Measurements from ENCODE around the gene TFRC. TPM values are rescaled to one million over a fixed set of nuclear protein-coding genes. Genes with fewer than 3 reads are reported as not detected.

The TFRC gene
- total RNA-seq: 100 to 1,000 TPM in 1 of 2 donors, 10 to 100 TPM in 1; 91.4 to 159 TPM
- 10 to 100 TPM; 60.8 to 75.3 TPM for polyA plus RNA-seq (ENCODE audit: insufficient read length in 2 of 2)
- long read RNA-seq, donor 1, full-length matches to known transcripts: 6 of 6 reads
- long read RNA-seq, donor 1, partial matches to known transcripts: 0 of 6 reads
- long read RNA-seq, donor 1, other reads (novel, unspliced or antisense): 0 of 6 reads
- long read RNA-seq, donor 2, full-length matches to known transcripts: 8 of 8 reads
- long read RNA-seq, donor 2, partial matches to known transcripts: 0 of 8 reads
- long read RNA-seq, donor 2, other reads (novel, unspliced or antisense): 0 of 8 reads
- long read RNA-seq, donor 3, full-length matches to known transcripts: 2 of 2 reads
- long read RNA-seq, donor 3, partial matches to known transcripts: 0 of 2 reads
- long read RNA-seq, donor 3, other reads (novel, unspliced or antisense): 0 of 2 reads
- long read RNA-seq, donor 4, full-length matches to known transcripts: 2 of 7 reads
- long read RNA-seq, donor 4, partial matches to known transcripts: 5 of 7 reads
- long read RNA-seq, donor 4, other reads (novel, unspliced or antisense): 0 of 7 reads

- peaks cover 15% of the 10 kb centered on the region for H3K4me1 ChIP-seq (ENCODE audit: control insufficient read depth, insufficient read depth, low read length)
- no peaks in the 10 kb centered on the region for H3K9me3 ChIP-seq (ENCODE audit: control insufficient read depth, insufficient read depth, low read length)
- H3K27ac ChIP-seq (ENCODE audit: low read depth, low read length): peak within 1 kb of the TSS; percentile 93
- no peaks in the 10 kb centered on the region for H3K36me3 ChIP-seq (ENCODE audit: control insufficient read depth, insufficient read depth, low read length)
- peak within 1 kb of the TSS; percentile 68 for H3K4me3 ChIP-seq (ENCODE audit: low read depth, low read length)
- DNase-seq (ENCODE audit: low read depth in 4 of 6, low spot score in 6 of 6): peak; percentile 90 to 99 (median 94)
- WGBS (ENCODE audit: insufficient coverage): 0% methylated on average over 67 of the region's 67 CpGs
- no peaks in the 10 kb centered on the region for H3K27me3 ChIP-seq (ENCODE audit: control insufficient read depth, insufficient read depth, low read length)
These were observed at the start of gene TFRC for GRCh38 chr3:196081834-196082618. TSS of gene TFRC (minus strand) at chr3:196082090. CDS start at chr3:196077099, 4,991 bp downstream.

DNA sequence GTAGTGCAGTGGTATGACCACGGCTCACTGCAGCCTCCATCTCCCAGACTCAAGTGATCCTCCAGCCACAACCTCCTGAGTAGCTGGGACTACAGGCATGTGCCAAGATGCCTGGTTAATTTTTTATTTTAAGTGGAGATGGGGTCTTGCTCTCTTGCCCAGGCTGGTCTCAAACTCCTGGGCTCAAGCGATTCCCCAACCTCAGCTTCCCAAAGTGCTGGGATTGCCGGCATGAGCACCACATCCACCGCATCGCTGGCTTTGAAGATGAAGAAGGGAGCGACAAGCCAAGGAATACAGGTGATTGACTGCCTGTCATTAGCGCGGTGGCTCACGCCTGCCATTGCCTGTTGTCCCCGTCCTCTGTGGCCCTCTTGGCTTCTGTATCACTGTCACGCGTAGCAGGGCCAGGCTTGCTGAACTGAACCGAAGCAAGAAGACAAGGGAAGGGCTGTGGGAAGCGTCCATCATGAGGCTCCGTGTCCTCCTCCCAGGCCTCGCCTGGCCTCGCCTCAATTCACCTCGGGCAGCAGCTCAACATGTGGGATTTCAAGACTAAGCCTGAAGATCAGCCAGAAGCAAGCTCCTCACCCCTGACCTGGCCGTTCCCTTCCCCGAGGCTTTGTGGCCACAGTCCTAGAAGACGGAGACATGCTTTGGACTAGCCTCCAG is 46.4 kb upstream of the TFRC start:
- no peaks in the 10 kb centered on the region for H3K27me3 ChIP-seq (ENCODE audit: control insufficient read depth, insufficient read depth, low read length)
- no peaks in the 10 kb centered on the region for H3K36me3 ChIP-seq (ENCODE audit: control insufficient read depth, insufficient read depth, low read length)
- H3K27ac ChIP-seq (ENCODE audit: low read depth, low read length): no peak overlapping the region
- no peaks in the 10 kb centered on the region for H3K4me1 ChIP-seq (ENCODE audit: control insufficient read depth, insufficient read depth, low read length)
- no peaks in the 10 kb centered on the region for H3K9me3 ChIP-seq (ENCODE audit: control insufficient read depth, insufficient read depth, low read length)
- 89% methylated on average over 20 of the region's 21 CpGs for WGBS (ENCODE audit: insufficient coverage)
- no peak for DNase-seq (ENCODE audit: low read depth in 4 of 6, low spot score in 6 of 6)
- no peak overlapping the region for H3K4me3 ChIP-seq (ENCODE audit: low read depth, low read length)

- 54% methylated on average over 12 of the region's 12 CpGs for WGBS (ENCODE audit: insufficient coverage)
- H3K4me1 ChIP-seq (ENCODE audit: control insufficient read depth, insufficient read depth, low read length): no peaks in the 10 kb centered on the region
- H3K36me3 ChIP-seq (ENCODE audit: control insufficient read depth, insufficient read depth, low read length): no peaks in the 10 kb centered on the region
- H3K27me3 ChIP-seq (ENCODE audit: control insufficient read depth, insufficient read depth, low read length): no peaks in the 10 kb centered on the region
- H3K27ac ChIP-seq (ENCODE audit: low read depth, low read length): no peak overlapping the region
- DNase-seq (ENCODE audit: low read depth in 4 of 6, low spot score in 6 of 6): no peak
- H3K9me3 ChIP-seq (ENCODE audit: control insufficient read depth, insufficient read depth, low read length): no peaks in the 10 kb centered on the region
- no peak overlapping the region for H3K4me3 ChIP-seq (ENCODE audit: low read depth, low read length)
These were observed 45.6 kb upstream of the TFRC start for GRCh38 chr3:196127308-196128040.

- Histone ChIP-seq H3K9me3 (ENCODE audit: control insufficient read depth, insufficient read depth, low read length) (no peaks in the 10 kb centered on the region), H3K27me3 (ENCODE audit: control insufficient read depth, insufficient read depth, low read length) (no peaks in the 10 kb centered on the region), H3K4me3 (ENCODE audit: low read depth, low read length) (no peak overlapping the region), H3K36me3 (ENCODE audit: control insufficient read depth, insufficient read depth, low read length) (no peaks in the 10 kb centered on the region), H3K27ac (ENCODE audit: low read depth, low read length) (no peak overlapping the region), H3K4me1 (ENCODE audit: control insufficient read depth, insufficient read depth, low read length) (peaks cover 14% of the 10 kb centered on the region)
- DNase-seq (ENCODE audit: low read depth in 4 of 6, low spot score in 6 of 6): no peak
- WGBS (ENCODE audit: insufficient coverage): no CpG with 5 or more reads among the region's 5 CpGs
These were observed 42.7 kb upstream of the TFRC start for GRCh38 chr3:196124608-196125007.

- DNase-seq (ENCODE audit: low read depth in 4 of 6, low spot score in 6 of 6): no peak
- WGBS (ENCODE audit: insufficient coverage): 90% methylated on average over 8 of the region's 8 CpGs
- Histone ChIP-seq H3K27ac (ENCODE audit: low read depth, low read length) (no peak overlapping the region), H3K36me3 (ENCODE audit: control insufficient read depth, insufficient read depth, low read length) (no peaks in the 10 kb centered on the region), H3K4me1 (ENCODE audit: control insufficient read depth, insufficient read depth, low read length) (peaks cover 14% of the 10 kb centered on the region), H3K27me3 (ENCODE audit: control insufficient read depth, insufficient read depth, low read length) (no peaks in the 10 kb centered on the region), H3K9me3 (ENCODE audit: control insufficient read depth, insufficient read depth, low read length) (no peaks in the 10 kb centered on the region), H3K4me3 (ENCODE audit: low read depth, low read length) (no peak overlapping the region)
These were observed 40.8 kb upstream of the TFRC start for GRCh38 chr3:196122688-196123046.

- DNase-seq (ENCODE audit: low read depth in 4 of 6, low spot score in 6 of 6): no peak
- H3K36me3 ChIP-seq (ENCODE audit: control insufficient read depth, insufficient read depth, low read length): no peaks in the 10 kb centered on the region
- no peak overlapping the region for H3K27ac ChIP-seq (ENCODE audit: low read depth, low read length)
- H3K4me3 ChIP-seq (ENCODE audit: low read depth, low read length): no peak overlapping the region
- no peaks in the 10 kb centered on the region for H3K27me3 ChIP-seq (ENCODE audit: control insufficient read depth, insufficient read depth, low read length)
- H3K4me1 ChIP-seq (ENCODE audit: control insufficient read depth, insufficient read depth, low read length): peaks cover 14% of the 10 kb centered on the region
- no peaks in the 10 kb centered on the region for H3K9me3 ChIP-seq (ENCODE audit: control insufficient read depth, insufficient read depth, low read length)
- 85% methylated on average over 13 of the region's 16 CpGs for WGBS (ENCODE audit: insufficient coverage)
These were observed 40.3 kb upstream of the TFRC start for GRCh38 chr3:196122021-196122687.

GRCh38 chr3:196121066-196121465 is 39.2 kb upstream of the TFRC start:
- no peak for DNase-seq (ENCODE audit: low read depth in 4 of 6, low spot score in 6 of 6)
- peaks cover 14% of the 10 kb centered on the region for H3K4me1 ChIP-seq (ENCODE audit: control insufficient read depth, insufficient read depth, low read length)
- no peaks in the 10 kb centered on the region for H3K9me3 ChIP-seq (ENCODE audit: control insufficient read depth, insufficient read depth, low read length)
- no peak overlapping the region for H3K4me3 ChIP-seq (ENCODE audit: low read depth, low read length)
- WGBS (ENCODE audit: insufficient coverage): 99% methylated on average over 9 of the region's 11 CpGs
- H3K27ac ChIP-seq (ENCODE audit: low read depth, low read length): no peak overlapping the region
- H3K36me3 ChIP-seq (ENCODE audit: control insufficient read depth, insufficient read depth, low read length): no peaks in the 10 kb centered on the region
- H3K27me3 ChIP-seq (ENCODE audit: control insufficient read depth, insufficient read depth, low read length): no peaks in the 10 kb centered on the region

DNA sequence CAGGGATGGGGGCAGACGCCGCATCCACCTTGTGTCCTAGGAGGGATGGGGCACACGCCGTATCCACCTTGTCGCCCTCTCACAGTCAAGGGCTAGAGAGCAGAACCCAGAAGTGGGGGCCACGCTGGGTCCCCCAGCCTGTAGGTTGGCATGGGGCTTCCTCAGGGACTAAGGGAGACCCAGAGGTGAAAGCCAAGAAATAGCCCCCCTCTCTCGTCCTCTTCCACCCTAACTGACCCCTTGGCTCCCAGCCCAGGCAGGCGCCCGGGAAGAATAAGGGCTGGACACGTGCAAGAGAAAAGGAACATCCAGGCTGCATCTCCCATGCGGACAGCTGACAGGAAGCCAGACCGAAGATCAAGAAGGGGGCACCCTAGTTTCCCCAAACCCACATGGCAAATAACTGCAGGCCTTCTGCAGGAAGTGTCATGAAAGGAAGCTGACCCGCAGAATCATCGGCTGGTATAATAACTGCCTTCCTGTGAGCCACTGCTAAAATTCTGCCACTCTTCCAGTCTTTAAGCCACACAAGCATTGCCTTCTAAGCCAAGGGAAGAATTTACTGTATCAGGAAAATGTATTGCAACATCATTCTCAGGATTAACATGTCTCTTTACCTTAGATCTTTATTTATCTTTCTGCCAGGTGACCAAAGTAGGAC is 38.5 kb upstream of the TFRC start:
- peak in 2 of 6 donors; percentile 31 to 46 for DNase-seq (ENCODE audit: low read depth in 4 of 6, low spot score in 6 of 6)
- Histone ChIP-seq H3K36me3 (ENCODE audit: control insufficient read depth, insufficient read depth, low read length) (no peaks in the 10 kb centered on the region), H3K4me3 (ENCODE audit: low read depth, low read length) (no peak overlapping the region), H3K27me3 (ENCODE audit: control insufficient read depth, insufficient read depth, low read length) (no peaks in the 10 kb centered on the region), H3K27ac (ENCODE audit: low read depth, low read length) (no peak overlapping the region), H3K9me3 (ENCODE audit: control insufficient read depth, insufficient read depth, low read length) (no peaks in the 10 kb centered on the region), H3K4me1 (ENCODE audit: control insufficient read depth, insufficient read depth, low read length) (peaks cover 14% of the 10 kb centered on the region)
- 46% methylated on average over 12 of the region's 14 CpGs for WGBS (ENCODE audit: insufficient coverage)

Data from spinal cord (tissue), 10 donors.